ENCODE data around the gene ZNF77. TPM values are rescaled to one million over a fixed set of nuclear protein-coding genes. Genes with fewer than 3 reads are reported as not detected.

The ZNF77 gene
- total RNA-seq, 1 experiment from 2014 or later: 5.9 TPM

DNA sequence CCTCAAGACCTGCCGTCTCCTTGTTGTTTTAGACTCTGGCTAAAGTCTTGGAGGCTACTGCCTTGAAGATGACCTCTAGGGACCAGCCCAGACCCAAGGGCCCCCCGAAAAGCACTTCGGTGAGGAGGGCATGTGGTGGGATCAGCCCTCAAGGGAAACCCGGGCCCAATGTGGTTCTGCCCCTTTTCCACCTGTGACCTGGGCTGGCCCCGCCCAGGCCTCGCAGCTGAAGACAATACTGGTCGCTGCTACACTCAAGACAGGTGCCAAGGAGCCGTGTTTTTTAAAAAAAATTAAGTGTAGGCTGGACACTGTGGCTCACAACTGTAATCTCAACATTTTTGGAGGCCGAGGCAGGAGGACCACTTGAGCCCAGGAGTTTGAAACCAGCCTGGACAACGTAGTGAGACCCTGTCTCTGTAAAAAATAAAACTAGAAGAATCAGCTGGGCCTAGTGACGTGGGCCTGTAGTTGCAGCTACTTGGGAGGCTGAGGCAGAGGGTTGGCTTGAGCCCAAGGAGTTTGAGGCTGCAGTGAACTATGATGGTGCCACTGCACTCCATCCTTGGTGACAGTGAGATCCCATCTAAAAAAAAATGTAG lies 33.5 kb upstream of the ZNF77 start:
- Histone ChIP-seq H2AFZ (ENCODE audit: low read depth, low read length, poor library complexity, severe bottlenecking) (no peak overlapping the region), H3K4me3 (replicated peaks in 1 of 2; ENCODE audit: low read depth in 1 of 2, low read length in 2 of 2) (peak overlapping the region; percentile 60 to 63), H4K20me1 (ENCODE audit: insufficient read depth) (no peaks in the 10 kb centered on the region), H3K79me2 (ENCODE audit: insufficient read depth, low read length) (no peaks in the 10 kb centered on the region), H3K27me3 (ENCODE audit: insufficient read depth, low read length) (no peaks in the 10 kb centered on the region), H3K9me2 (ENCODE audit: insufficient read depth) (no peaks in the 10 kb centered on the region), H3K27ac (ENCODE audit: low read depth, low read length) (peak overlapping the region; percentile 56), H3K4me2 (ENCODE audit: low read length) (peak overlapping the region; percentile 99), H3K36me3 (ENCODE audit: control insufficient read depth in 1 of 2, insufficient read depth in 2 of 2, low read length in 2 of 2) (no peaks in the 10 kb centered on the region), H3K4me1 (ENCODE audit: control insufficient read depth in 1 of 2, insufficient read depth in 2 of 2, low read length in 2 of 2) (peaks cover 13 to 26% of the 10 kb centered on the region in 2 experiments), H3K9me3 (ENCODE audit: control insufficient read depth in 1 of 2, insufficient read depth in 1 of 2, low read depth in 1 of 2, low read length in 2 of 2) (no peaks in the 10 kb centered on the region), H3K9ac (ENCODE audit: low read length) (peak overlapping the region; percentile 47)
- DNase-seq (ENCODE audit: low read depth, low spot score) (no peak), ATAC-seq (no peak)
- POLR2A ChIA-PET: interaction anchor here (1.9 kb wide), 1 partner anchor 28 kb away, joined by 7 read pairs; no protein-coding TSS in a partner anchor
- RAD21 ChIA-PET (ENCODE audit: low non-redundant PET in 1 of 2, low total read pairs in 2 of 2, uncharacterized antibody in 2 of 2, unreplicated experiment in 2 of 2): interaction anchor here in 1 of 2 experiments (0.7 kb wide), 1 partner anchor 827 kb away, joined by 4 read pairs; no protein-coding TSS in a partner anchor
- intact Hi-C loops (cut with micrococcal nuclease): no loop called here
- CTCF ChIA-PET: interaction anchor here (1.2 to 1.5 kb wide), 2 partner anchors 27 to 126 kb away, joined by 6 to 8 read pairs; no protein-coding TSS in a partner anchor
- BruUV-seq (replicated peaks): no TSS peak
- TF ChIP-seq JUND (IDR thresholded peaks at IDR 0.05): no peak
- no peak for TF ChIP-seq EGR1 (IDR thresholded peaks at IDR 0.05; ENCODE audit: low read depth)
- no peak for TF ChIP-seq POLR2AphosphoS5 (IDR thresholded peaks at IDR 0.05; ENCODE audit: low read depth, low read length)
- TF ChIP-seq CBX3 (IDR thresholded peaks at IDR 0.05; ENCODE audit: low read depth): no peak

DNA sequence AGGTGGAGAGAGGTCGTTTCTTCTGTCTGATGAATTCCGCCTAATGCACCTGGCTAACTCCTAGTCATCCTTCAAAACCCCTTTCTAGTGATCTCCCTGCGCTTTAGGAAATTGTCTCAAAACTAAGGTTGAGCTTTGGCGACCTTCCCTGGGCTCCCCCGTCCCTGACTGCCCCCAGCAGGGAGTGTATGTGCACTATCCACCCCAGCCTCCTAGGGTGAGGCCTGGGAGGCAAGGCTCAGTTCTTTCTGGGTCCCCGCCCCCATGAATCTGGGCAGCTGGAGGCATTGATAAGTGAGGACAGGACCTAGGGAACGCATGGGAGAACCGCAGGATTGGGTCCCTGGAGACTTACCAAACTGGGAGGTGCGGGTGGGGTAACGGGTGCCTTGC lies 33.0 kb upstream of the ZNF77 start:
- ChIA-PET POLR2A (interaction anchor here (0.5 to 1.9 kb wide), 4 partner anchors 27 to 298 kb away, joined by 3 to 7 read pairs (median 4); no protein-coding TSS in a partner anchor), RAD21 (ENCODE audit: low non-redundant PET in 1 of 2, low total read pairs in 2 of 2, uncharacterized antibody in 2 of 2, unreplicated experiment in 2 of 2) (interaction anchor here in 1 of 2 experiments (0.7 to 0.9 kb wide), 2 partner anchors 27 to 827 kb away, joined by 3 to 4 read pairs; no protein-coding TSS in a partner anchor), CTCF (interaction anchor here (0.5 to 1.5 kb wide), 4 partner anchors 15 to 126 kb away, joined by 3 to 8 read pairs (median 4); no protein-coding TSS in a partner anchor)
- Histone ChIP-seq H3K4me1 (ENCODE audit: control insufficient read depth in 1 of 2, insufficient read depth in 2 of 2, low read length in 2 of 2) (peaks cover 13 to 22% of the 10 kb centered on the region in 2 experiments), H3K79me2 (ENCODE audit: insufficient read depth, low read length) (no peaks in the 10 kb centered on the region), H3K9me3 (ENCODE audit: control insufficient read depth in 1 of 2, insufficient read depth in 1 of 2, low read depth in 1 of 2, low read length in 2 of 2) (no peaks in the 10 kb centered on the region), H3K4me2 (ENCODE audit: low read length) (peak overlapping the region; percentile 99), H3K27me3 (ENCODE audit: insufficient read depth, low read length) (no peaks in the 10 kb centered on the region), H3K27ac (ENCODE audit: low read depth, low read length) (peak overlapping the region; percentile 56), H4K20me1 (ENCODE audit: insufficient read depth) (no peaks in the 10 kb centered on the region), H2AFZ (ENCODE audit: low read depth, low read length, poor library complexity, severe bottlenecking) (no peak overlapping the region), H3K9me2 (ENCODE audit: insufficient read depth) (no peaks in the 10 kb centered on the region), H3K4me3 (replicated peaks in 1 of 2; ENCODE audit: low read depth in 1 of 2, low read length in 2 of 2) (peak overlapping the region; percentile 60 to 63), H3K9ac (ENCODE audit: low read length) (peak overlapping the region; percentile 47), H3K36me3 (ENCODE audit: control insufficient read depth in 1 of 2, insufficient read depth in 2 of 2, low read length in 2 of 2) (no peaks in the 10 kb centered on the region)
- TF ChIP-seq SP1 (IDR thresholded peaks at IDR 0.05; ENCODE audit: low read depth): no peak
- TF ChIP-seq POLR2AphosphoS5 (IDR thresholded peaks at IDR 0.05; ENCODE audit: low read depth, low read length): no peak
- no peak for TF ChIP-seq EZH2 (IDR thresholded peaks at IDR 0.05)
- no peak for TF ChIP-seq SIN3A (IDR thresholded peaks at IDR 0.05; ENCODE audit: low read depth)
- TF ChIP-seq, protein P1, sequence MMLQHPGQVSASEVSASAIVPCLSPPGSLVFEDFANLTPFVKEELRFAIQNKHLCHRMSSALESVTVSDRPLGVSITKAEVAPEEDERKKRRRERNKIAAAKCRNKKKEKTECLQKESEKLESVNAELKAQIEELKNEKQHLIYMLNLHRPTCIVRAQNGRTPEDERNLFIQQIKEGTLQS (IDR thresholded peaks at IDR 0.05): no peak
- DNase-seq (ENCODE audit: low read depth, low spot score): no peak
- TSS peak; percentile 91 for BruUV-seq (replicated peaks)
- intact Hi-C loops (cut with micrococcal nuclease): no loop called here
- ATAC-seq: peak; percentile 63

Measured in HCT116 (cell line).